Testis (tissue), 3 donors: Measurements from ENCODE around the gene NUP188. TPM values are rescaled to one million over a fixed set of nuclear protein-coding genes. Genes with fewer than 3 reads are reported as not detected.
"Not testable (repeated sequence)": the region's sequence is repeated elsewhere in the genome, so short reads cannot be mapped to it uniquely, and the experiment has no call there.

Experiments used
- DNase-seq: peaks from one replicate; pipeline ENCODE4 v3.0.0-alpha.2; 2019
- H3K27ac ChIP-seq, 2 donors: fragments of 200-600 bp; sonication (generic); one replicate each; pipeline ENCODE4 v1.5.1; 2019
- H3K27me3 ChIP-seq: fragments of 200-600 bp; sonication (generic); one replicate; pipeline ENCODE4 v1.5.1; 2019
- H3K36me3 ChIP-seq: fragments of 200-600 bp; sonication (generic); one replicate; pipeline ENCODE4 v1.5.1; 2017; ENCODE audit warnings: low read depth; ENCODE audit errors: missing control alignments
- H3K4me1 ChIP-seq: fragments of 200-600 bp; sonication (generic); one replicate; pipeline ENCODE4 v1.5.1; 2019
- H3K4me3 ChIP-seq, 2 donors: fragments of 200-600 bp; sonication (generic); one replicate each; pipeline ENCODE4 v1.5.1; 2017 to 2019
- H3K9me3 ChIP-seq: fragments of 200-600 bp; sonication (generic); one replicate; pipeline ENCODE4 v1.5.1; 2017
- CTCF ChIP-seq, 3 experiments: fragments of 450-650 bp in 2 of 3; fragments of 200-600 bp in 1 of 3; sonication (generic) in 1 of 3; IDR thresholded peaks; one replicate each; pipeline ENCODE4 v1.5.1; 2016 to 2019; ENCODE audit warnings: antibody characterized with exemption in 3 of 3, mild to moderate bottlenecking in 2 of 3, moderate library complexity in 1 of 3
- POLR2A ChIP-seq: fragments of 450-650 bp; IDR thresholded peaks from one replicate; pipeline ENCODE4 v1.6.1; 2017; ENCODE audit warnings: antibody characterized with exemption, mild to moderate bottlenecking, moderate library complexity
- WGBS, 2 donors: methylation state at CpG; one replicate each; pipeline ENCODE4 v1.1.5; 2018; 5-methylcytosine and 5-hydroxymethylcytosine counted together
- intact Hi-C: fragments of 100-400 bp; cut with DNase I; formaldehyde crosslinking; loops from one replicate; pipeline ENCODE4 v1.15.1; 2023; ENCODE audit warnings: low total_unique reads
- polyA plus RNA-seq: library from polyadenylated mRNA; stranded (reverse); fragments of 350-450 nt; fragmentation: Illumina TruSeq; extraction: RNeasy Lipid Tissue Mini Kit (QIAGEN cat#74804); gene quantifications from one replicate; pipeline ENCODE4 v1.2.3, GENCODE V29; 2014; ENCODE audit warnings: low read depth, low replicate concordance; ENCODE audit not compliant: insufficient read depth
- total RNA-seq, 2 donors: library from RNA; depleted of rRNA; stranded (reverse); fragments of >200 nt; gene quantifications; one replicate each; pipeline ENCODE4 v1.2.3, GENCODE V29; 2016

Gene NUP188
- total and polyA plus RNA-seq, 3 donors from 2014 or later: 165 to 241 (median 184) TPM

GRCh38 chr9:128945798-128946501, 1.5 kb upstream of the NUP188 start:
- H3K9me3 ChIP-seq: no peaks in the 10 kb centered on the region
- 79 to 91% methylated on average over 17 to 19 of the region's 19 CpGs for WGBS, 2 donors
- H3K4me1 ChIP-seq: peaks cover 12% of the 10 kb centered on the region
- no peak overlapping the region for H3K27ac ChIP-seq
- no peak overlapping the region for H3K4me3 ChIP-seq
- H3K27me3 ChIP-seq: no peaks in the 10 kb centered on the region
- intact Hi-C loops: no loop called here
- TF ChIP-seq CTCF (IDR thresholded peaks at IDR 0.05): no peak
- no peak for TF ChIP-seq POLR2A
- no peaks in the 10 kb centered on the region for H3K36me3 ChIP-seq
- DNase-seq: no peak

DNA sequence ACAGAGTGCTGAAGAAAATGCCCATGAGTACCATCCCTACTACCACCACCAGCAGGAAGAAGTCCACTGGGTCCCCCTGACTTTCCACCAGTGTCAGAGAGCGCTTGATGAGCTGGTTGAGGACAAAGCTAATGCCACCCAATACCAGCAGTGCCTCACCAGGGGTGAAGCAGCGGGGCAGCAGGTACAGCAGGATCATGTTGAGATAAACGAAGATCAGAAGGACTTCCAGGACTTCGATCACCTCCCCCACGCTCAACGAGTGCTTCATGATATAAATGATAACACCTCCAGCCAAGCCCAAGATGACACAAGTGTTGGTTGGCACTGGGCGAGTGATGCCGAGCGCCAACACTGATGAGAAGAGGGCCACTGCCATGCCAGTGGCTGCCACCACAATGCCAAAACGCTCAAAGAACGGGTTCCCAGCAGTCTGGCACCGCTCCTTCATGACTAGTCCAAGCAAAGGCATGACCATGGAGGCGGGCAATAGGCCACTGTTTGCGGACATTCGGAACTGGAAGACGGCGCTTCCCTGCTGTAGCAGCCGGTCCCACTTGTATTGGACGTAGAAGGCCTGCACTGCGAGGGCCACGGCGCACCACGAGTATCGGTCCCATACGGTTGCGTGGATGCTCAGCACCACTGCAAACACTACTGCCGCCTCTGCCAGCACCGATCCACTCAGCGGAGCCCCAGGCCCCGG, 775 bp upstream of the NUP188 start:
- 15 to 22% methylated on average over 22 to 30 of the region's 30 CpGs for WGBS, 2 donors
- no peaks in the 10 kb centered on the region for H3K36me3 ChIP-seq
- H3K4me1 ChIP-seq: peaks cover 12% of the 10 kb centered on the region
- DNase-seq: peak; percentile 53
- TF ChIP-seq POLR2A (no peak), CTCF (IDR thresholded peaks at IDR 0.05) (no peak)
- H3K27me3 ChIP-seq: no peaks in the 10 kb centered on the region
- H3K9me3 ChIP-seq: no peaks in the 10 kb centered on the region
- intact Hi-C loops: no loop called here
- H3K27ac ChIP-seq: peak overlapping the region; percentile 80 to 96
- peak overlapping the region; percentile 72 to 91 for H3K4me3 ChIP-seq

DNA sequence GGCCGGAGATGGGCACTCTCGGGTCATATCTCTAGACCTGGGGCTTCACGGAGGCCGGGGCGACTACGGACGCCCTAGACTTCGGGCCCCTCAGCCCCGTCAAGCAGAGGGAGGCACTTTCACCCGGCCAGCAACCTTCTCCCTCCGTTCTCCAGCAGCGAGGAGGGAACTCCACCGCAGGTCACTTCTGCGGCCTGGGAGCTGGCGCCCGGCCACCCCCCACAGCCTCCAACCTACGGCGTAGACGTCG, 297 bp upstream of the NUP188 start:
- peaks cover 12% of the 10 kb centered on the region for H3K4me1 ChIP-seq
- H3K27ac ChIP-seq: peak overlapping the region; percentile 80 to 96
- WGBS, 2 donors: 1% methylated on average over 20 of the region's 20 CpGs; no CpG with 5 or more reads in 1 of the 2 donors
- no peak for DNase-seq
- no peak for TF ChIP-seq CTCF (IDR thresholded peaks at IDR 0.05)
- TF ChIP-seq POLR2A: no peak
- no peaks in the 10 kb centered on the region for H3K36me3 ChIP-seq
- no peaks in the 10 kb centered on the region for H3K9me3 ChIP-seq
- peak overlapping the region; percentile 72 to 91 for H3K4me3 ChIP-seq
- no peaks in the 10 kb centered on the region for H3K27me3 ChIP-seq
- intact Hi-C loops: no loop called here

DNA sequence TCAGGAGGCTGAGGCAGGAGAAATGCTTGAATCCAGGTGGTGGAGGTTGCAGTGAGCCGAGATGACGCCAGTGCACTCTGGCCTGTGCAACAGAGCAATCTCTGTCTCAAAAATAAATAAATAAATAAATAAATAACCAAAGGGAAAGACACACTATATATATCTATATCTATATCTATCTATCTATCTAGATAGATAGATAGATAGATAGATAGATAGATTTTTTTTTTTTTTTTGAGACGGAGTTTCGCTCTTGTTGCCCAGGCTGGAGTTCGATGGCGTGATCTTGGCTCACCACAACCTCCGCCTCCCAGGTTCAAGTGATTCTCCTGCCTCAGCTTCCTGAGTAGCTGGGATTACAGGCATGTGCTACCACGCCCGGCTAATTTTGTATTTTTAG, 13.9 kb downstream of the NUP188 start:
- H3K9me3 ChIP-seq, H3K27ac ChIP-seq, H3K36me3 ChIP-seq, intact Hi-C loops, H3K4me3 ChIP-seq, DNase-seq, H3K4me1 ChIP-seq, H3K27me3 ChIP-seq: not testable (repeated sequence)
- WGBS, 2 donors: 91 to 98% methylated on average over 9 of the region's 9 CpGs

- no peaks in the 10 kb centered on the region for H3K36me3 ChIP-seq
- TF ChIP-seq CTCF (IDR thresholded peaks at IDR 0.05) (no peak), POLR2A (no peak)
- H3K27ac ChIP-seq: no peak overlapping the region
- 94 to 97% methylated on average over 5 of the region's 5 CpGs for WGBS, 2 donors
- H3K4me3 ChIP-seq: no peak overlapping the region
- no peaks in the 10 kb centered on the region for H3K9me3 ChIP-seq
- DNase-seq: no peak
- H3K27me3 ChIP-seq: no peaks in the 10 kb centered on the region
- intact Hi-C loops: no loop called here
- no peaks in the 10 kb centered on the region for H3K4me1 ChIP-seq
Measured at GRCh38 chr9:128969491-128969890, 22.0 kb downstream of the NUP188 start.
